Vagina (tissue), 2 donors: ENCODE data around the gene PIR.

Experiments used
- POLR2A ChIP-seq, 2 donors: fragments of 450-650 bp; IDR thresholded peaks; one replicate each; pipeline ENCODE4 v1.6.1; 2017; ENCODE audit warnings: antibody characterized with exemption in 2 of 2, mild to moderate bottlenecking in 2 of 2, moderate library complexity in 2 of 2
- POLR2AphosphoS5 ChIP-seq, 2 donors: sonication (generic); formaldehyde crosslinking; IDR thresholded peaks; one replicate each; pipeline ENCODE4 v1.9.0; 2017; ENCODE audit warnings: antibody characterized with exemption in 2 of 2, mild to moderate bottlenecking in 2 of 2, low read depth in 1 of 2; ENCODE audit not compliant: insufficient read depth in 1 of 2
- TF ChIP-seq, protein P1 (sequence below), 3 experiments: fragments of 450-650 bp in 2 of 3; fragments of 200-600 bp in 1 of 3; sonication (generic) in 1 of 3; IDR thresholded peaks; one replicate each; pipeline ENCODE4 v1.5.1; 2017 to 2019; ENCODE audit warnings: antibody characterized with exemption in 3 of 3, mild to moderate bottlenecking in 2 of 3, moderate library complexity in 2 of 3

DNA sequence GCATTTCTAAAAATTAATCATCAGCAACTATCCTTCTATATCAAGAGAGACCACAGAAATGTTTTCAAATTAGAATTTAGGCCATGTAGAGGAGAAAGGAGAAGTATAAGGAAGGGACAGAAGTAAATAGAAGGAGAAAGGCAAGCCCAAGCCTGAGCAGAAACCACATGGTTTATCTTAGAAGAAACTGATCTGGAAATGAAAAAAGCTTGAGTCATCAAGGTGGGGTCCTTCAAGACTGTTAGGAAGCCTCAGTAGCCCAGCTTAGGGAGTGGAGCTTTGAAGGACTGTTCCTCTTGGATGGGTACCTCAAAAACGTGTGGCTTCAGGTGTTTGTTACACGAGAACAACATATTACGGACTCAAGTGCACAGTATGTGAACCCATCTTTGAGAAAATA, 12.0 kb upstream of the PIR start:
- TF ChIP-seq POLR2A (IDR thresholded peaks at IDR 0.05) (no peak), POLR2AphosphoS5 (IDR thresholded peaks at IDR 0.05; ENCODE audit: insufficient read depth in 1 of 2, low read depth in 1 of 2) (no peak)
- TF ChIP-seq, protein P1, sequence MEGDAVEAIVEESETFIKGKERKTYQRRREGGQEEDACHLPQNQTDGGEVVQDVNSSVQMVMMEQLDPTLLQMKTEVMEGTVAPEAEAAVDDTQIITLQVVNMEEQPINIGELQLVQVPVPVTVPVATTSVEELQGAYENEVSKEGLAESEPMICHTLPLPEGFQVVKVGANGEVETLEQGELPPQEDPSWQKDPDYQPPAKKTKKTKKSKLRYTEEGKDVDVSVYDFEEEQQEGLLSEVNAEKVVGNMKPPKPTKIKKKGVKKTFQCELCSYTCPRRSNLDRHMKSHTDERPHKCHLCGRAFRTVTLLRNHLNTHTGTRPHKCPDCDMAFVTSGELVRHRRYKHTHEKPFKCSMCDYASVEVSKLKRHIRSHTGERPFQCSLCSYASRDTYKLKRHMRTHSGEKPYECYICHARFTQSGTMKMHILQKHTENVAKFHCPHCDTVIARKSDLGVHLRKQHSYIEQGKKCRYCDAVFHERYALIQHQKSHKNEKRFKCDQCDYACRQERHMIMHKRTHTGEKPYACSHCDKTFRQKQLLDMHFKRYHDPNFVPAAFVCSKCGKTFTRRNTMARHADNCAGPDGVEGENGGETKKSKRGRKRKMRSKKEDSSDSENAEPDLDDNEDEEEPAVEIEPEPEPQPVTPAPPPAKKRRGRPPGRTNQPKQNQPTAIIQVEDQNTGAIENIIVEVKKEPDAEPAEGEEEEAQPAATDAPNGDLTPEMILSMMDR (IDR thresholded peaks at IDR 0.05): no peak
